ENCODE results near the gene LIG4.

Gene LIG4

DNA sequence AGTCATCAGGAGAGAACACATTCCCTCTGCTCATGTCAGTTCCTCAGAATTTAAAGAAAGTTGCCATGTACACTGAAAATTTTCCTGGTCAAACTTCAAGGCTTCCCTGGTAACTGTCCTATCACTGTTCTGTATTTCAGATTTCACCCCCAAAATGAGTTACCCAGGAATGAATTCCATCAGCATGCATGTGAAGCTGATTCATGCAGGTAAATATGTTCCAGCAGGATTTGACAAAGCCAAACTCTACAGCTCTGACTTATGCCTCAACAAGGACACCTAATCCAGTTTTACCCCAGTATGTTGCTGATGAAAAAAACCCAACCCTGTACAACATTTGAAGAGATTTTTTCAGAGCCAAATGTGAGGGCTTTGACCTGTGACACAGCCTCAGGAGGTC, 21.5 kb downstream of the LIG4 start:
- DNase-seq, result no peak

DNA sequence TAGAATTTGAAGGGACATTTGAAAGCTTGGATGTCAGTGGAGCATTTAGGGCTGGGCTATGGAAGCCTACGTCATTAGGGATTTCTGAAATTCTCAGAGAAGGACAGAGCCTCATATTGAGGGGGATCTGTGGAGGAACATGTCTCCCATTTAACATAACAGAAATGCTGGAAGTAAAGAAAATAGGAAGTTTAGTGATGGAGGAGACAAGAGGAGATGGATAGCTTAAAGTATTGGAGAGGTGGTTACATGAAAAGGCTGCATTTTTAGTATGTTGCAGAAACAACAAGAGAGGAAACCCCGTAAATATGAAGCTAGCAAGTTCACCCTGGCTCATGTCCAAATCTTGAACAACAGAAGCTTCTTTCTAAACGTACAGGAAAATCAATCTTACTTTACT, 24.4 kb downstream of the LIG4 start:
- no peak for DNase-seq

DNA sequence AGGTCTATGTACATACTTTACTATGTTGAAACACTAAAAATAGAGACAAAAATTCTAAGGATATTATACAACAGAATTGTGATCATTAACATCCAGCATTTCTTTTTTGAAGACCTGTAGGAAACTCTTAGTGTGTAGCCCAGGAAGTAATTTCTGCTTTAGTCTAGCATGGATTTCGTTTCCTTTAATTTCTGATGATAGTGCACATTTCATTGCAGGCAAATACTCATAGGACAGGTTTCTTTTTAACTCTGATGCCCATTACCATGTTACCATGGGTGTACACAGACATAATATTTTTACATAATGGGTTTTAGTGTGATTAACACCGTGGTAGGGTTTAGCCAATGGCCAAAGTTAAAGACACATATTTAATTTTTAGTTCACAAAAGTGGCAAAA, 27.1 kb downstream of the LIG4 start:
- DNase-seq, result no peak

DNA sequence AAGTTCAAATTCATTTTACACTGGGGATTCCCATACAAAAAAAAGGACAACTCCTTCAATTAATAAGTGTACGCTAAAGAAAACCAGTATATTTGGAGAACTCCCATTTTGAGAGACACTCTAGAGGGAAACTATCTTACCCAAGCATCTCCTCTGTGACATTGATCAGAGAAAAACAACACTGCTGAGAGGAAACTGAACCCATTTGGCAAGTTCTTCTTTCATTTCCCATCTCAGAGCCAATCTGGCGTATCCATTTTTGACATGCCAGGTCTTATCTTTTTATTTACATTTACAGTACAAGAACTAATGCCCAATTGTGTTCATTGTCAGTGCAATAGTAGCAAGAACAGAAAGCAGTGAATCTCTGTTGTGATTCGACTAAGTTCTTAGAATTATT, 30.1 kb downstream of the LIG4 start:
- no peak for DNase-seq

DNA sequence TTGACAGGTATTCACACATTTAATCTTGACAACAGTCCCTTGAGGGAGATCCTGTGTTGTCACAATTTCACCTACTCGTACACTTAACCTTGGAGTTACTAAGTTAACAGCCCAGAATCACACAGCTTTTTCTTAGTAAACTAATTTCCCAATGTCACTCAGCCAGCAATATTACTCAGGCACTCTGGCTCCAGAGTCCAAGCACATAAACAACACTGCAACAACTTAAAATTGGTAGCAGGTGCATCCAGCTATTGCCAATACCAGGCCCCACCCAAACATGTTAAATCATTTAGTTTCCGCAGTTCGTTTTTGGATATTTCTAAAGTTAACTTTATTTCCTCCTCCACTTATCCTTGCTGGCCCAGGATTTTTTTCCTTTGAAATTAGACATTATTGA, 32.7 kb downstream of the LIG4 start:
- DNase-seq, result no peak

DNA sequence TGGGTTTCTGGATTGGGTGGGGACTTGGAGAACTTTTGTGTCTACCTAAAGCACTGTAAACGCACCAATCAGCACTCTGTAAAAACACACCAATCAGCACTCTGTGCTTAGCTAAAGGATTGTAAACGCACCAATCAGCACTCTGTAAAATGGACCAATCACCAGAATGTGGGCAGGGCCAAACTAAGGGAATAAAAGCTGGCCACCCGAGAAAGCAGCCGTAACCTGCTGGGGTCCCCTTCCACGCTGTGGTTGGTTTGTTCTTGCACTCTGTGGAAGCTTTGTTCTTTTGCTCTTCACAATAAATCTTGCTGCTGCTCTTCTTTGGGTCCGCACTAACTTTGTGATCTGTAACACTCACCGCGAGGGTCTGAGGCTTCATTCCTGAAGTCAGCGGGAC, 37.3 kb downstream of the LIG4 start:
- no peak for DNase-seq

DNA sequence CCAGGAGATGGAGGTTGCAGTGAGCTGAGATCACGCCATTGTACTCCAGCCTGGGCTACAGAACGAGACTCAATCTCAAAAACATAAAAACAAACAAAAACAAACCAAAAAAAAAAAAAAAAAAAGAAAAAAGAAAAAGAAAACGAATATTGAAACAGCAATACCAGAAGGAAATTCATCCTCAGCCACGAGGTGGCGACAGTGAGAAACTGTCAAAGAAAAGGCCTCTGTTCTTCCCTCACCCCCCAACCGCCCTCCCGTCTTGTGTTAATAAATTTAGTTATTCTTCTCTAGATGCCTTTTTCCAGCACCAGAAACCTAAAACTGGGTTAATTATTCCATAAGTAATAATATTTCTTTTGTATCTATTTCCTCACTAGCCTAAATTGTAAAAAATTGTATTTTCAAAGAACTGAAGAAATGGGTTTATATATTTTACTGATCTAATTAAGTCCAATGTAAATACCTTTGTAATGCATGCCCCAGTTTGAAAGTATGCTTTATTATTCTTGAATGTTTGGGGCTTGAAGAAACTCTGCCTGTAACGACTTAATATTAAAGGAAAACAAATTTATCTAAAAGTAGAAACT, 38.6 kb downstream of the LIG4 start:
- peak; percentile 45 to 57 for DNase-seq

DNA sequence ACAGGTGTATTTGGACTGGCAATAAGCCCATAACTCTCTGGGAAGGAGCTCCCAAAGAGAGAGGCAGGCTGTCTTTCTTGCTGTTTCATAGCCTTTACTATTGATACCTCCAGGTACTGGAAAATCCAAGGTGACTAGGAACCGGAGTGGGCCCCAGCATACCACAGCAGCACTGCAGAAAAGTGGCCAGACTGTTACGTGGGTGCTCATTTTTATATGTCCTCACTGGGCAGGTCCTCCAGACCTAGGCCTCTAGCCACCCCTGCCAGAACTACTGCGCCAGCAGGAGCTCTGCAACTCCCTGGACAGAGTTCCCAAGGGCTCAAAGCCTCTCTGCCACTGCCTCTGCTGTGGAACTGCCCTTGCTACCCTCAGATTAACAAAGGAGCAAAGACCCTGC, 46.4 kb downstream of the LIG4 start:
- DNase-seq, result no peak

DNA sequence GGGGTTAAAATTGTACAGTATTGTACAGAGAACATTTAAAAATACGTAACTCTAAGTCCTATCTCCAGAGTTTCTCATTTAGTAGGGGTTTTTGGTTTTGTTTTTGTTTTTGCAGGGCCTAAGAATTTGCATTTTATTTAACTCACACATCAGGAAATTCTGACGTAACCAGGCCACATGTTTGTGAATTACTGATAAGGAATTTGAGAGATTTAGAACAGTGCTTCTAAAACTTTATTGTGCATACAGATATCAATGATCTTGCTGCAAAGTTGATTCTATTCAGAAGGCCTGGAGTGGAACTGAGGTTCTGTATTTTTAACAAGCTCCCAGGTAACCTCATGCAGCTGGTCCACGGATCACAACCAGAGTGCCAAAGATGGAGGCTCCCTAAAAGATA, 49.3 kb downstream of the LIG4 start:
- DNase-seq, result no peak

DNA sequence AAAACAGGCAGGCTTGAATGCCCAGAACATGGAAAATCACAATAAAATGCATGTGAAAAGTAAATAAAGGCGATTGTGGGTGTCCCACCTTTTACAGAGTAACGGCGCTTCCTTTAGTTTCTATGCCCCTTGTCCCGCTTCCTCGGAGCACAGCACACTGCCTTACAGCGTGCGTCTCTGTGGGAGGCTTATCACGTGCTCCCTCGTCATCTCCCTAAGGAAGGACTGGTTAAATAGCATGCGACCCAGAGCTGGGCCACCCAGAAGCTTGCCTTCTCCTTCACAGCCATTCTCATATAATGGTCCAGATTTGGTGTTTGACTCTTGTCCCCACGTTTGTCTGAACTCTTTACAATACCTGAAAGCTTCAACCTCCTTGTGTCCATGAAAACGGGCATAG, 56.6 kb downstream of the LIG4 start:
- no peak for DNase-seq

Data from CD4-positive, alpha-beta T cell treated with Interferon alpha-2 for 1 hour (primary cell).